HCT116 (cell line): ENCODE measurements around the gene TTLL11. TPM values are rescaled to one million over a fixed set of nuclear protein-coding genes. Genes with fewer than 3 reads are reported as not detected.

Experiments
- ATAC-seq: fragments of 200-7000 bp; cut with Tn5 transposase; 2 replicates; pipeline ENCODE4 v1.9.1; 2020; ENCODE audit warnings: mild to moderate bottlenecking, moderate library complexity
- BruUV-seq: library from RNA; stranded (reverse); fragments of 400-500 nt; replicated peaks from 2 replicates; lab custom pipeline; 2021; lab: Mats Ljungman, UMichigan
- CTCF ChIA-PET: fragments of 300-600 bp; sonication (Branson Sonifier 250); formaldehyde crosslinking; loops from one replicate; lab custom pipeline; 2021; ENCODE audit warnings: antibody characterized with exemption; lab: Charles Lee
- POLR2A ChIA-PET: fragments of 300-600, 350-600 bp; sonication (Branson Sonifier 250); formaldehyde crosslinking; loops from one replicate; lab custom pipeline; 2021; ENCODE audit warnings: antibody characterized with exemption; lab: Charles Lee
- RAD21 ChIA-PET, 2 experiments: fragments of 300-600 bp; sonication (Branson Sonifier 250); formaldehyde crosslinking; loops; one replicate each; lab custom pipeline; 2023; ENCODE audit warnings: low total read pairs in 2 of 2; ENCODE audit not compliant: uncharacterized antibody in 2 of 2, unreplicated experiment in 2 of 2, low non-redundant PET in 1 of 2; lab: Charles Lee
- DNase-seq: peaks from one replicate; pipeline ENCODE4 v3.0.0-alpha.2; 2010; ENCODE audit warnings: low read depth, low spot score
- H2AFZ ChIP-seq: fragments of 200-600 bp; shearing (Covaris generic), sonication (generic); 2 replicates; pipeline ENCODE4 v1.6.1; 2017; ENCODE audit warnings: low read depth, mixed run types, mixed read lengths, antibody characterized with exemption, low read length; ENCODE audit not compliant: poor library complexity, severe bottlenecking
- H3K27ac ChIP-seq: 2 replicates; pipeline ENCODE4 v1.5.1; 2012; ENCODE audit warnings: low read depth, low read length
- H3K27me3 ChIP-seq: fragments of 200-600 bp; sonication (generic); 2 replicates; pipeline ENCODE4 v1.6.1; 2016; ENCODE audit warnings: mixed run types, low read length, mixed read lengths; ENCODE audit not compliant: insufficient read depth
- H3K36me3 ChIP-seq, 2 experiments: fragments of 200-500 bp in 1 of 2; fragments of 200-600 bp in 1 of 2; sonication (Bioruptor generic) in 1 of 2; sonication (generic) in 1 of 2; 2 replicates each; pipeline versions ENCODE4 v1.5.1 to v1.6.1; 2014 to 2016; ENCODE audit warnings: low read length in 2 of 2, inconsistent platforms in 1 of 2, mixed read lengths in 1 of 2, mixed run types in 1 of 2; ENCODE audit not compliant: insufficient read depth in 2 of 2, control insufficient read depth in 1 of 2
- H3K4me1 ChIP-seq, 2 experiments: fragments of 200-600 bp in 1 of 2; sonication (generic) in 1 of 2; 2 replicates each; pipeline versions ENCODE4 v1.5.1 to v1.6.1; 2012 to 2017; ENCODE audit warnings: low read length in 2 of 2, inconsistent platforms in 1 of 2, mild to moderate bottlenecking in 1 of 2, mixed read lengths in 1 of 2, mixed run types in 1 of 2, moderate library complexity in 1 of 2; ENCODE audit not compliant: insufficient read depth in 2 of 2, control insufficient read depth in 1 of 2
- H3K4me2 ChIP-seq: fragments of 200-600 bp; sonication (generic); 2 replicates; pipeline ENCODE4 v1.6.1; 2017; ENCODE audit warnings: mixed run types, low read length, mixed read lengths
- H3K4me3 ChIP-seq, 2 experiments: fragments of 200-600 bp in 1 of 2; sonication (generic) in 1 of 2; replicated peaks in 1 of 2; 2 replicates each; pipeline ENCODE4 v1.5.1; 2011 to 2016; ENCODE audit warnings: low read length in 2 of 2, control low read depth in 1 of 2, low read depth in 1 of 2, mild to moderate bottlenecking in 1 of 2, mixed read lengths in 1 of 2, mixed run types in 1 of 2
- H3K79me2 ChIP-seq: fragments of 200-600 bp; sonication (generic); 2 replicates; pipeline ENCODE4 v1.6.1; 2017; ENCODE audit warnings: mild to moderate bottlenecking, mixed run types, low read length, moderate library complexity, mixed read lengths; ENCODE audit not compliant: insufficient read depth
- H3K9ac ChIP-seq: fragments of 200-600 bp; sonication (generic); 2 replicates; pipeline ENCODE4 v1.6.1; 2016; ENCODE audit warnings: low read length, mixed read lengths
- H3K9me2 ChIP-seq: fragments of 200-600 bp; sonication (generic), shearing (Covaris generic); 2 replicates; pipeline ENCODE4 v1.6.1; 2017; ENCODE audit warnings: mixed run types, mild to moderate bottlenecking, moderate library complexity; ENCODE audit not compliant: insufficient read depth
- H3K9me3 ChIP-seq, 2 experiments: fragments of 200-500 bp in 1 of 2; fragments of 200-600 bp in 1 of 2; sonication (Bioruptor generic) in 1 of 2; sonication (generic) in 1 of 2; 2 replicates each; pipeline ENCODE4 v1.6.1; 2014 to 2017; ENCODE audit warnings: low read length in 2 of 2, mixed read lengths in 2 of 2, inconsistent platforms in 1 of 2, low read depth in 1 of 2, mild to moderate bottlenecking in 1 of 2, mixed run types in 1 of 2, moderate library complexity in 1 of 2; ENCODE audit not compliant: control insufficient read depth in 1 of 2, insufficient read depth in 1 of 2
- H4K20me1 ChIP-seq: fragments of 200-600 bp; sonication (generic), shearing (Covaris generic); 2 replicates; pipeline ENCODE4 v1.6.1; 2017; ENCODE audit warnings: mixed run types, mild to moderate bottlenecking, moderate library complexity; ENCODE audit not compliant: insufficient read depth
- CEBPB ChIP-seq: IDR thresholded peaks from 2 replicates; pipeline ENCODE4 v1.6.1; 2012; ENCODE audit warnings: low read depth
- EGR1 ChIP-seq: IDR thresholded peaks from 2 replicates; pipeline ENCODE4 v1.6.1; 2012; ENCODE audit warnings: low read depth
- ELF1 ChIP-seq: IDR thresholded peaks from 2 replicates; pipeline ENCODE4 v1.6.1; 2012; ENCODE audit warnings: low read depth, borderline replicate concordance
- EZH2 ChIP-seq: fragments of 200-600 bp; sonication (generic); IDR thresholded peaks from 2 replicates; pipeline ENCODE4 v1.6.1; 2017; ENCODE audit warnings: antibody characterized with exemption, mixed run types
- FOSL1 ChIP-seq: IDR thresholded peaks from 2 replicates; pipeline ENCODE4 v1.6.1; 2012; ENCODE audit warnings: low read depth
- JUND ChIP-seq: IDR thresholded peaks from 2 replicates; pipeline ENCODE4 v1.6.1; 2012
- POLR2A ChIP-seq: IDR thresholded peaks from 2 replicates; pipeline ENCODE4 v1.7.0; 2011; ENCODE audit warnings: borderline replicate concordance; ENCODE audit not compliant: insufficient read depth, insufficient read length; ENCODE audit errors: extremely low read depth
- POLR2AphosphoS5 ChIP-seq: IDR thresholded peaks from 2 replicates; pipeline ENCODE4 v1.6.1; 2011; ENCODE audit warnings: mild to moderate bottlenecking, low read depth, low read length, moderate library complexity
- SIN3A ChIP-seq: IDR thresholded peaks from 2 replicates; pipeline ENCODE4 v1.6.1; 2012; ENCODE audit warnings: low read depth
- SP1 ChIP-seq: IDR thresholded peaks from 2 replicates; pipeline ENCODE4 v1.6.1; 2012; ENCODE audit warnings: low read depth
- SRF ChIP-seq: IDR thresholded peaks from 2 replicates; pipeline ENCODE4 v1.6.1; 2012; ENCODE audit warnings: low read depth
- TCF7L2 ChIP-seq: IDR thresholded peaks from 2 replicates; pipeline ENCODE4 v1.7.0; 2011; ENCODE audit warnings: borderline replicate concordance, inconsistent platforms; ENCODE audit not compliant: insufficient read depth, insufficient read length; ENCODE audit errors: extremely low read depth
- YY1 ChIP-seq: IDR thresholded peaks from 2 replicates; pipeline ENCODE4 v1.6.1; 2011; ENCODE audit warnings: low read length, low read depth, moderate library complexity, mild to moderate bottlenecking; ENCODE audit not compliant: insufficient replicate concordance; ENCODE audit errors: extremely low read depth
- ZFX ChIP-seq: fragments of 450-650 bp; IDR thresholded peaks from 2 replicates; pipeline ENCODE4 v1.6.1; 2017
- intact Hi-C: fragments of 100-400 bp; cut with micrococcal nuclease; formaldehyde crosslinking; loops from 2 replicates; pipeline ENCODE4 v1.10.0; 2022
- total RNA-seq: library from RNA; stranded (reverse); gene quantifications from one replicate; pipeline ENCODE4 v1.2.1, GENCODE V29; 2021; ENCODE audit not compliant: unreplicated experiment
- TF ChIP-seq, protein P1 (sequence below): IDR thresholded peaks from 2 replicates; pipeline ENCODE4 v1.6.1; 2012
- TF ChIP-seq, protein P2 (sequence below), 3 experiments: fragments of 200-600 bp in 1 of 3; sonication (generic) in 1 of 3; IDR thresholded peaks in 2 of 3; conservative IDR thresholded peaks in 1 of 3; 2 replicates each; pipeline ENCODE4 v1.5.1; 2012 to 2017; ENCODE audit warnings: low read depth in 2 of 3, low read length in 2 of 3, antibody characterized with exemption in 1 of 3, borderline replicate concordance in 1 of 3, control low read depth in 1 of 3, mild to moderate bottlenecking in 1 of 3, mixed read lengths in 1 of 3, mixed run types in 1 of 3, moderate library complexity in 1 of 3; ENCODE audit not compliant: insufficient read depth in 1 of 3
- TF ChIP-seq, protein P3 (sequence below): IDR thresholded peaks from 2 replicates; pipeline ENCODE4 v1.6.1; 2011; ENCODE audit warnings: mild to moderate bottlenecking, low read length, moderate library complexity; ENCODE audit not compliant: insufficient replicate concordance; ENCODE audit errors: extremely low read depth
- TF ChIP-seq, protein P4 (sequence below): IDR thresholded peaks from 2 replicates; pipeline ENCODE4 v1.6.1; 2012

The TTLL11 gene
- total RNA-seq, 1 experiment from 2014 or later: 2.2 TPM

DNA sequence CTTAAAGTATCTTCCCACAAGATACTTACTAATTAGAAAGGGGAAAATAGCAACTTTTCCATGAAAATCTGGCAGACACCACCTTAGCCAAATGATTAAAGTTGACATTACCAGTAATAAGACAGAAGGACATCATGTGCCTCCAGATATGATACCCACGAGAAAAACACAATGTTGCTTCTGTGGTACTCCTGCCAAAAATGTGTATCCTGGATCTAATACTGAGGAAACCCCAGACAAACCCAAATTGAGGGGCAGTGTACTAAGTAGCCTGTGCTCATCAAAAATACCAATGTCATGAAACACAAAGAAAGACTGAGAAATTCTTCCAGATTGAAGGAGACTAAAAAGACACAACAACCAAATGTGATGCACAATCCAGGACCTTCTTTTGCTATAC lies 85.3 kb downstream of the TTLL11 start:
- BruUV-seq: no TSS peak
- Histone ChIP-seq H3K79me2 (no peaks in the 10 kb centered on the region), H3K36me3 (no peaks in the 10 kb centered on the region), H3K9me2 (no peaks in the 10 kb centered on the region), H2AFZ (no peak overlapping the region), H3K4me1 (no peaks in the 10 kb centered on the region; a peak in 1 of 4 replicates), H3K27ac (no peak overlapping the region), H3K9ac (no peak overlapping the region), H4K20me1 (no peaks in the 10 kb centered on the region), H3K4me3 (no peak overlapping the region), H3K4me2 (no peak overlapping the region)
- CTCF ChIA-PET: no interaction called here
- RAD21 ChIA-PET: no interaction called here
- ATAC-seq: no peak
- TF ChIP-seq, protein P1, sequence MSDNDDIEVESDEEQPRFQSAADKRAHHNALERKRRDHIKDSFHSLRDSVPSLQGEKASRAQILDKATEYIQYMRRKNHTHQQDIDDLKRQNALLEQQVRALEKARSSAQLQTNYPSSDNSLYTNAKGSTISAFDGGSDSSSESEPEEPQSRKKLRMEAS: no peak
- TF ChIP-seq POLR2A (no peak), CEBPB (no peak), SP1 (no peak), SIN3A (no peak), YY1 (no peak), JUND (no peak), FOSL1 (no peak), ELF1 (no peak), POLR2AphosphoS5 (no peak), TCF7L2 (no peak), EZH2 (no peak), EGR1 (no peak), ZFX (no peak), SRF (no peak)
- TF ChIP-seq, protein P2, sequence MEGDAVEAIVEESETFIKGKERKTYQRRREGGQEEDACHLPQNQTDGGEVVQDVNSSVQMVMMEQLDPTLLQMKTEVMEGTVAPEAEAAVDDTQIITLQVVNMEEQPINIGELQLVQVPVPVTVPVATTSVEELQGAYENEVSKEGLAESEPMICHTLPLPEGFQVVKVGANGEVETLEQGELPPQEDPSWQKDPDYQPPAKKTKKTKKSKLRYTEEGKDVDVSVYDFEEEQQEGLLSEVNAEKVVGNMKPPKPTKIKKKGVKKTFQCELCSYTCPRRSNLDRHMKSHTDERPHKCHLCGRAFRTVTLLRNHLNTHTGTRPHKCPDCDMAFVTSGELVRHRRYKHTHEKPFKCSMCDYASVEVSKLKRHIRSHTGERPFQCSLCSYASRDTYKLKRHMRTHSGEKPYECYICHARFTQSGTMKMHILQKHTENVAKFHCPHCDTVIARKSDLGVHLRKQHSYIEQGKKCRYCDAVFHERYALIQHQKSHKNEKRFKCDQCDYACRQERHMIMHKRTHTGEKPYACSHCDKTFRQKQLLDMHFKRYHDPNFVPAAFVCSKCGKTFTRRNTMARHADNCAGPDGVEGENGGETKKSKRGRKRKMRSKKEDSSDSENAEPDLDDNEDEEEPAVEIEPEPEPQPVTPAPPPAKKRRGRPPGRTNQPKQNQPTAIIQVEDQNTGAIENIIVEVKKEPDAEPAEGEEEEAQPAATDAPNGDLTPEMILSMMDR (IDR thresholded peaks at IDR 0.05 in 2 of 3, conservative IDR thresholded peaks at IDR 0.05 in 1 of 3; ENCODE audit: borderline replicate concordance in 1 of 3, insufficient read depth in 1 of 3, low read depth in 2 of 3, low read length in 2 of 3): no peak
- TF ChIP-seq, protein P3, sequence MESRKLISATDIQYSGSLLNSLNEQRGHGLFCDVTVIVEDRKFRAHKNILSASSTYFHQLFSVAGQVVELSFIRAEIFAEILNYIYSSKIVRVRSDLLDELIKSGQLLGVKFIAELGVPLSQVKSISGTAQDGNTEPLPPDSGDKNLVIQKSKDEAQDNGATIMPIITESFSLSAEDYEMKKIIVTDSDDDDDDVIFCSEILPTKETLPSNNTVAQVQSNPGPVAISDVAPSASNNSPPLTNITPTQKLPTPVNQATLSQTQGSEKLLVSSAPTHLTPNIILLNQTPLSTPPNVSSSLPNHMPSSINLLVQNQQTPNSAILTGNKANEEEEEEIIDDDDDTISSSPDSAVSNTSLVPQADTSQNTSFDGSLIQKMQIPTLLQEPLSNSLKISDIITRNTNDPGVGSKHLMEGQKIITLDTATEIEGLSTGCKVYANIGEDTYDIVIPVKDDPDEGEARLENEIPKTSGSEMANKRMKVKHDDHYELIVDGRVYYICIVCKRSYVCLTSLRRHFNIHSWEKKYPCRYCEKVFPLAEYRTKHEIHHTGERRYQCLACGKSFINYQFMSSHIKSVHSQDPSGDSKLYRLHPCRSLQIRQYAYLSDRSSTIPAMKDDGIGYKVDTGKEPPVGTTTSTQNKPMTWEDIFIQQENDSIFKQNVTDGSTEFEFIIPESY: no peak
- TF ChIP-seq, protein P4, sequence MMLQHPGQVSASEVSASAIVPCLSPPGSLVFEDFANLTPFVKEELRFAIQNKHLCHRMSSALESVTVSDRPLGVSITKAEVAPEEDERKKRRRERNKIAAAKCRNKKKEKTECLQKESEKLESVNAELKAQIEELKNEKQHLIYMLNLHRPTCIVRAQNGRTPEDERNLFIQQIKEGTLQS: no peak
- TF ChIP-seq, all 23 proteins: peak for 0
- no peaks in the 10 kb centered on the region for H3K27me3 ChIP-seq
- intact Hi-C loops: no loop called here
- POLR2A ChIA-PET: no interaction called here
- H3K9me3 ChIP-seq: no peaks in the 10 kb centered on the region
- no peak for DNase-seq
